GM06990 (cell line): ENCODE measurements around the gene CBLIF.
"Not testable (repeated sequence)": the region's sequence is repeated elsewhere in the genome, so short reads cannot be mapped to it uniquely, and the experiment has no call there.

Experiments used
- DNase-seq: peaks from one replicate; pipeline ENCODE4 v3.0.0-alpha.2; 2011; ENCODE audit not compliant: insufficient read length; ENCODE audit errors: extremely low read depth
- H3K27me3 ChIP-seq: replicated peaks from 2 replicates; pipeline ENCODE4 v1.6.0; 2011; ENCODE audit warnings: low read length; ENCODE audit not compliant: control insufficient read depth, insufficient read depth
- H3K36me3 ChIP-seq: 2 replicates; pipeline ENCODE4 v1.5.1; 2011; ENCODE audit warnings: low read length; ENCODE audit not compliant: control insufficient read depth, insufficient read depth
- H3K4me3 ChIP-seq: replicated peaks from 2 replicates; pipeline ENCODE4 v1.5.1; 2011; ENCODE audit warnings: low read depth, mild to moderate bottlenecking, control low read depth, low read length
- CTCF ChIP-seq: IDR thresholded peaks from 2 replicates; pipeline ENCODE4 v1.5.1; 2011; ENCODE audit warnings: low read length, control low read depth, mild to moderate bottlenecking, inconsistent platforms; ENCODE audit not compliant: insufficient read depth, poor library complexity, severe bottlenecking

The CBLIF gene

GRCh38 chr11:59845399-59845798 lies at the start of gene CBLIF:
Gene CBLIF (minus strand): TSS chr11:59845499. CDS start chr11:59845453, 46 bp downstream.
- no peak for DNase-seq
- Histone ChIP-seq H3K4me3 (no peak within 1 kb of the TSS), H3K36me3 (no peaks in the 10 kb centered on the region), H3K27me3 (no peaks in the 10 kb centered on the region)
- no peak for TF ChIP-seq CTCF

- TF ChIP-seq CTCF = no peak
Measured at GRCh38 chr11:59894616-59895015, 49.3 kb upstream of the CBLIF start.

GRCh38 chr11:59891781-59892181 lies 46.5 kb upstream of the CBLIF start:
- no peak for DNase-seq
- Histone ChIP-seq H3K36me3 (no peaks in the 10 kb centered on the region), H3K4me3 (no peak overlapping the region), H3K27me3 (no peaks in the 10 kb centered on the region)
- TF ChIP-seq CTCF = no peak

More at GRCh38 chr11:59894616-59895015, 49.3 kb upstream of the CBLIF start:
- Histone ChIP-seq H3K36me3 (no peaks in the 10 kb centered on the region), H3K27me3 (no peaks in the 10 kb centered on the region), H3K4me3 (no peak overlapping the region)
- DNase-seq = no peak

GRCh38 chr11:59887156-59887555 lies 41.9 kb upstream of the CBLIF start:
- not testable (repeated sequence) for DNase-seq, H3K4me3 ChIP-seq, H3K36me3 ChIP-seq, H3K27me3 ChIP-seq

GRCh38 chr11:59883597-59883996 lies 38.3 kb upstream of the CBLIF start:
- DNase-seq = no peak
- no peaks in the 10 kb centered on the region for H3K36me3 ChIP-seq
- TF ChIP-seq CTCF = no peak
- no peaks in the 10 kb centered on the region for H3K27me3 ChIP-seq
- no peak overlapping the region for H3K4me3 ChIP-seq

GRCh38 chr11:59879567-59879966 lies 34.3 kb upstream of the CBLIF start:
- no peak for TF ChIP-seq CTCF
- no peak for DNase-seq
- no peaks in the 10 kb centered on the region for H3K36me3 ChIP-seq
- no peaks in the 10 kb centered on the region for H3K27me3 ChIP-seq
- no peak overlapping the region for H3K4me3 ChIP-seq
